Upper lobe of left lung (tissue), 4 donors: ENCODE measurements around the gene SEMA6A.

Source experiments
- POLR2AphosphoS5 ChIP-seq, 2 donors: sonication (generic); formaldehyde crosslinking; IDR thresholded peaks; one replicate each; pipeline ENCODE4 v1.5.1; 2017; ENCODE audit warnings: antibody characterized with exemption in 2 of 2
- TF ChIP-seq, protein P1 (sequence below), 6 experiments: fragments of 450-650 bp in 4 of 6; fragments of 200-600 bp in 2 of 6; sonication (generic) in 2 of 6; IDR thresholded peaks; one replicate each; pipeline ENCODE4 v1.5.1; 2016 to 2019; ENCODE audit warnings: antibody characterized with exemption in 6 of 6

DNA sequence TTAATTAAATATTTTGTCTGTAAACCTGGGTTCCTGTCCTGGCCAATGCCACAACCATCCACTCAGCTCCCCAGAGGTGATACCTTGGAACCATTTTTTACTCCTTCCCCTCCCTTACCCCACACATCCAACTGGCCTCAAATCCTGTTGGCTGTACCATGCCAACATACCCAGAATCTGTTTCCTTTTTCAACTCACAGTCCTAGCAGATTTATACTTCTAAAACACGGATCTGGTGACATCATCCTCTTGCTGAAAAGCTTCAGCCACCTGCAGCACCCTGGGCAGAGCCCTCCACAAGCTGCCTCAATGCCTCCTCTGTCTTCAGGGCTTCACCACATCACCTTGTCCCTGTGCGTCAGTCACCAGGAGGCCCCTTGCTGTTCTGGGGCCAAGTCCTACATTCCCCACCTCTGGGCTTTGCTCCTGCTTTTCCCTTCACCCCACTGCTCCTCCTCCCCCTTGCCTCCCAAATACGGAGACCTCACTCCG lies 14.9 kb downstream of the SEMA6A start:
- TF ChIP-seq, protein P1, sequence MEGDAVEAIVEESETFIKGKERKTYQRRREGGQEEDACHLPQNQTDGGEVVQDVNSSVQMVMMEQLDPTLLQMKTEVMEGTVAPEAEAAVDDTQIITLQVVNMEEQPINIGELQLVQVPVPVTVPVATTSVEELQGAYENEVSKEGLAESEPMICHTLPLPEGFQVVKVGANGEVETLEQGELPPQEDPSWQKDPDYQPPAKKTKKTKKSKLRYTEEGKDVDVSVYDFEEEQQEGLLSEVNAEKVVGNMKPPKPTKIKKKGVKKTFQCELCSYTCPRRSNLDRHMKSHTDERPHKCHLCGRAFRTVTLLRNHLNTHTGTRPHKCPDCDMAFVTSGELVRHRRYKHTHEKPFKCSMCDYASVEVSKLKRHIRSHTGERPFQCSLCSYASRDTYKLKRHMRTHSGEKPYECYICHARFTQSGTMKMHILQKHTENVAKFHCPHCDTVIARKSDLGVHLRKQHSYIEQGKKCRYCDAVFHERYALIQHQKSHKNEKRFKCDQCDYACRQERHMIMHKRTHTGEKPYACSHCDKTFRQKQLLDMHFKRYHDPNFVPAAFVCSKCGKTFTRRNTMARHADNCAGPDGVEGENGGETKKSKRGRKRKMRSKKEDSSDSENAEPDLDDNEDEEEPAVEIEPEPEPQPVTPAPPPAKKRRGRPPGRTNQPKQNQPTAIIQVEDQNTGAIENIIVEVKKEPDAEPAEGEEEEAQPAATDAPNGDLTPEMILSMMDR (IDR thresholded peaks at IDR 0.05), result no peak
- TF ChIP-seq POLR2AphosphoS5 (IDR thresholded peaks at IDR 0.05), result no peak
